GM21390 (cell line): ENCODE data around the gene FSTL4.
"Not testable (repeated sequence)": the region's sequence is repeated elsewhere in the genome, so short reads cannot be mapped to it uniquely, and the experiment has no call there.

Experiments
- ATAC-seq: cut with Tn5 transposase; IDR thresholded peaks from one replicate; pipeline ENCODE4 v1.9.1; 2021; ENCODE audit not compliant: unreplicated experiment

The FSTL4 gene

GRCh38 chr5:133459474-133460160 lies 152.7 kb downstream of the FSTL4 start:
- no peak for ATAC-seq

DNA sequence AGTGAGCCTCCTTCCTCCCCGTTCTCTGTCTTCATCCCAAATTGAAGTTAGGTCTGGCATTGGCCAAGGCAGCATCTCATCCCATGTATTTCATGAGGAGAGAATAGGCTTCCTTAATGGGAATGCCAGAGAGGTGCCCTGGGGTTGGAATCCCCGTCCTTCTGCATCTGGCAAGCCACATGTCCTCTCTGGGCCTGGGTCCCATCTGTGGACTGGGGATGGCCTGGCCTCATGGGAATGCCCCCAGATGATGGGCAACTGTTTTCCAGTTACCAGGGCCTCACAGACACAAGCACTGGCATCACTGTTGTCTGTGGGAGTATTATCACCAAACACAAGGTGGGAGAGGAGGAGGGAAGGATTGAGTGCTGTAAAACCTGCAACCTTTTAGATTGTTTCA lies 153.9 kb downstream of the FSTL4 start:
- no peak for ATAC-seq

GRCh38 chr5:133457439-133458355 lies 154.6 kb downstream of the FSTL4 start:
- ATAC-seq, result no peak

DNA sequence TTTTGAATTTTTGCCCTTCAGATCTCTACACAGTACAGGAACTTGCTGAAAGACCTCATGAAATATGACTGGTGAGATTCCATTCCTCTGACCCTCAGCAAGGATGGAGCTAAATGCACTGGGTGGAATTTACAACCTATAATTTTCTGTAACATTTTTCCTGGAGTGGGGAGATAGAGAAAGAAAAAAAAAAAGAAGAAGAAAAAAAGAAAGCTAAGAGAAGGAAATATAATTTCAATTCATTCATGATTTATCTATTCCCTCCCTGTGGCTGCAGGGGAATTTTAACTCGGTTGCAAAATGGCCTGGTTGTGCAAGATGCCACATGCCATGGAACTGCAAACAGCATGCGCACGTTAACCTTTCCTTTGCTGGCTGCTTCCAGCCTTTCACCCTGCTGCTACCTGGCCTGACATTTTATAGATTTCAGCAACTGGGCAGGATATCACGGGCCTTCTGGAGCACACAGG lies 155.4 kb downstream of the FSTL4 start:
- no peak for ATAC-seq

DNA sequence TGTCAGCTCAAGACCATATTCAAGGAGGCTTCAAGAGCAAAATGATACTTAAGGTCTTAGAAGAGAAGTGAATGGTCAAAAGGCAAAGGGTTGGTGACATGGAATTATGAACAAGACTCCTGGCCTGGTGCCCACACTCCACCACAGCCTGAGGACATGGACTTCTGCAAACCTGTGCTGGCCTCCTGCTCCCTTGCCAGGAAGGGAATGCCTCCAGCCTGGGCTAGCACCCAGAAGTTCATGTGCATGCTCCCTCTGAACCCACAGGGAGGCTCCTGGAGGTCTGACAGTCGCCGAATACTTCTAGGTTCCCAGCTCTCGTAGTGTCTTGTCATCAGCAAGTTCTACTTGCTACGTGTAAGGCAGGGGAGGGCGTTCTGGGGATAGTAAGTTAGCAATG lies 156.7 kb downstream of the FSTL4 start:
- no peak for ATAC-seq

DNA sequence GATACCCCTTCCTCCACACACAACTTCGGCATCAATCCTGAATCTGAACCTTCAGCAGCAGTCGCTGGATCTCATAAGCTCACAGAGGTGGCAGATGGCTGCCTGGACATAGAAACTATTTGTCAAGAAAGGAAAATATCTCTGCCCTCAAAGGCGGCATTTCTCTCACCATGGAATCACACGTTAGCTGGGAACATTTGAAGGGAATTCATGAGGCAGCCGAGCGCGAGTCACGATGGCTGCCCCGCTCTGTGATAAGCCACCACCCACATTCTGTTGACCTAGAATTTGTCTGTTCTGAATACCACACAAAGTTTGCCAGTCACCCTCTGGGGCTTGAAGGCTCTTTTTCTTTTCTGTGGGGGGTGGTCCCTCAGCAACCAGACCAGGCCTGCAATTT lies 157.9 kb downstream of the FSTL4 start:
- ATAC-seq, result no peak

DNA sequence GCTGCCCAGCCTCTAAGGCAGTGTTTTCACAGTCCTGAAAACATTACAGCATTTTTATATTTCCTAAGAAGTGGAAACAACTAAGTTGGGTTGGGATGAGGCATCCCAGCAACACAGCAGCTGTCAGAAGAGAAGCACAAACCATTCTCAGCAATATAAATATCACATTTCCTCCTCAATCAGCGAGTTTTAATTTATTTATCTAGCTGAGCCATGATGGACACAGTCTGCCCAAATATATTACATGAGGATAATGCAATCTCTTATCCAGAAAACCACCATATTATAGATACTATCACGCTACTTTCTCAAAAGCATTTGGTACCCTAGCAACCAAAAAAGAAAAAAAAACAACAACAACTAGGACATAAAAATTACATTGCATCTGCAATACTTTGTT lies 158.5 kb downstream of the FSTL4 start:
- no peak for ATAC-seq

DNA sequence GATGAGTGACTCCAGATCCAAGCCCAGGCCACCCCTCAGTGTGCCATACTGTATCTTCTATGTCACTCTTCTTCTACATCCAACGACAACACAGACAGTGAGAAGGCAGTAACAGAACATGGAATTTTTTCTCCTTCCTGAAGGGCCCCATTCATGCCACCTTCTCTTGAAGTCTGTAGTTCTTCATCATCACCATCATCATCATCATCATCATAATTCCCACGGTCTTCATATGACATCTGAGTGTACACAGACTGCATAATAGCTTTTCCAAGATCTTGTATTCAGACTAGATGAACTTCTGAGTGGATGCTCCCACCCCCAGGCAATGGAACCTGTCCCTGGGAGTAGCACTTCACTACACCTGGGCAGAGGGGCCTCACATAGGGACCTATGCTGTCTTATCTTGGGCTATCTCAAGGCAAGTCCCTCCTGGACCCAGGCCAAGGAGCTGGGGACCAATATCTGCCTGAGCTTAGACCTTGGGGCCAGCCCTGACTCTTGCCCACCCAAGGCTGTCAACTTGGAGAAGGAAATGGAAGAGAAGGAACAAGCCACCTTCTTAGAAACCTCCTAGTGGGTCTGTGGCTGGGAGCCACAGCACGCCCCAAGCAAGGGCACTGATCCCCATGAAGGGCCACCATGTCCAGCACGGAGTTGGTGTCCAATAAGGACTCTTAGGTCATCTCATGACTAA lies 159.1 kb downstream of the FSTL4 start:
- ATAC-seq, result no peak

GRCh38 chr5:133451926-133452325 lies 160.4 kb downstream of the FSTL4 start:
- ATAC-seq, result no peak

DNA sequence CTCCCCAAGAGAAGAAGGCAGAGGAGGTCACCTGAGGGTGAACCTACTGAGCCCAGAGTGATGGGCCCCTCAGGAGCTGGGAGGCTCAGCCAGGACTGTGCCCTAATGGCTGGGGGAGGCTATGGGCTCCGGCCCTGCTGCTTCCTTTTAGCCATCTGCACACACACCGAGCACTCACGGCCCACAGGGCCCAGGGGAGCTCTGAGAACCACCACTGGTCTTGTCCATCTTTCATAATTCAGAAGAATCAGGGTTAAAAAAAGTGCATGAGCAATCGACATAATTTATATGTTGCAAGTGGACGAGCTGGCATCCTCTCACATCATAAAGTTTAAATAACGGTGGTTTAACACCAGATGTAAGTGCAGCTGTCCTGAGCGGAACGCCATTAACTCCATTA lies 162.1 kb downstream of the FSTL4 start:
- ATAC-seq, result no peak

DNA sequence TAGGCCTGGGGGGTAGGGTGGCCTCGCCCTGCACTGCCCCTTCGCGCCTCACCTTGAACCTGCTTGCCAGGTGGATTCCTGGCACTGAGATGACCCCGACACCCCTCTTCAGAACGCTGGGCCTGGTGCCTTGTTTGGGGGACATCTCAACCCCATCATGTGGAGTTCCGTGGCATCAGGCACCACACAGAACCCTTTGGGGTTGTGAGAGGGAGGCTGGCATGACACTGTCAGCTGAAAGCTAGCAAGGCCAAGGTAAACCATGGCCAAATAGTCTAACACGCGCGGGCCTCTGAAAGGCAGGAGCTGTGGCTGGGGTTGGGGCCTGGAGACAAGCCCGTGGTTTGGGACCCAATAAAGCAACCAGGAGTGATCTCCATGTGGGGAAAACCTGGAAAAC lies 163.2 kb downstream of the FSTL4 start:
- no peak for ATAC-seq

- no peak for ATAC-seq
Observed at GRCh38 chr5:133446440-133446839, 165.9 kb downstream of the FSTL4 start.

- no peak for ATAC-seq
Observed at GRCh38 chr5:133445744-133446143, 166.6 kb downstream of the FSTL4 start.

DNA sequence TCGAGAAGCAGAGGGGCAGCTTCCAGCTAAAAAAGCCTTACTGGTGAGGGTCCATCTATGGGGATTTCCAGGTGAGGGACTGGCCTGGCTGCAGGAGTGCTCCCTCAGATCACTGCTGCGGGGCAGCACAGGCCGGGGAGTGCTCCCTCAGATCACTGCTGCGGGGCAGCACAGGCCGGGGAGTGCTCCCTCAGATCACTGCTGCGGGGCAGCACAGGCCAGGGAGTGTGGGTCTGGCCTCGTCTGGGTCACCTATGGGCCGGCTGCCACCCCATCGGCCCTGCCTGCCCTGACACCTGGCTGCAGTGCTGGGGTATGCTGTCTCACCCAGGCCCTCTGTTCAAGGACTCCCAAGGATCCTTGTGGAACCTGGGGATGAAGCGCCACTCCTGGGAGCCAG lies 167.1 kb downstream of the FSTL4 start:
- not testable (repeated sequence) for ATAC-seq

GRCh38 chr5:133444711-133445110 lies 167.6 kb downstream of the FSTL4 start:
- ATAC-seq, result no peak

GRCh38 chr5:133441166-133441815 lies 171.1 kb downstream of the FSTL4 start:
- no peak for ATAC-seq

DNA sequence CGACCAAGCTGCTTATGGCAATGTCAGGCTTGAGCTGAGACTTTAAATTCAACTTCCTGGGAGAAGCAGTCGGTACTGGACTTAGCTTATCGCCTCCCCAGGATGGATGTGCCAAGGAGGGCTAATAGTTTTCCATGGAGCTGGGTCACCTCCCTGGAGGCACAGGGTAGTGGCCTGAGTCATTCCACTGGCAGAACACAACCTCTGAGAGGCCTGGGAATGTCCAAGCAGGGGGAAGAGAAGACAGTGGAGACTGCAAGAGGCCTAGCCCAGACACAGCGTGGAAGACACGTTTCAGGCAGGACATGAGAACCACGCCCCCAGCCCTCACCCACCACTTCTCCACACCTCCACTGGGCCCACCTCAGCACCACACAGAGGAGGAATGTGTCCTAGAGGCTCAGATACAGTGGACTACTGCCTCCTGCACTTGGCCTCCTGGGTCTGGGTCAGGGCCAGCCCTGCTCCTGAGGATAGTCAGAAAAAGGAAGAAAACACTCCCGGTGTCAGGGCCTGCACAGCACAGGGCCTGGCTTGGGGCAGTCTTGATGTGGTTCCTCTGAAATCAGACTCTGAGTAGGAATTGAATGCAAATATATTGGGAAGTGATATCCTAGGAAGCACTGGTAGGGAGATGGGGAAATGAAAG lies 171.8 kb downstream of the FSTL4 start:
- no peak for ATAC-seq

DNA sequence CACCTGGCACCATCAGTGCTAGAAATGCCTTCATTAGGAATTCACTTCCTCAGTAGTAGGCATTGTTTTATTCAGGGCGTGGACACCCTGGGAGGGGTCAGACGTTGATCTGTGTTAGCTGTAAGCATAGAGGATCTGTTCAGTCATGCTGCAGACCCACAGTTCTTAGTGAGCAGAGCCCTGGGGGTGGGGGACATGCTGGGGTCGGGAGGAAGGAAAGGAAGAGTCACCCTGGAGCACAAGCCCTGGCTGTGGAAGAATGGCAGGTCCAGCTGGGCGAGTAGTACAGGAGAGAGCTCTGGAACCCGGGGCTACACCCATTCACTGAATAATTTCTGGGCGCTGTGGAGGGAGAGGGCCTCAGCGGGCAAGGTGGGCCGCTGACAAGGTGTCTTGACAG lies 172.5 kb downstream of the FSTL4 start:
- ATAC-seq, result no peak

GRCh38 chr5:133438487-133438886 lies 173.9 kb downstream of the FSTL4 start:
- ATAC-seq, result no peak

GRCh38 chr5:133434336-133434735 lies 178.0 kb downstream of the FSTL4 start:
- ATAC-seq, result no peak

DNA sequence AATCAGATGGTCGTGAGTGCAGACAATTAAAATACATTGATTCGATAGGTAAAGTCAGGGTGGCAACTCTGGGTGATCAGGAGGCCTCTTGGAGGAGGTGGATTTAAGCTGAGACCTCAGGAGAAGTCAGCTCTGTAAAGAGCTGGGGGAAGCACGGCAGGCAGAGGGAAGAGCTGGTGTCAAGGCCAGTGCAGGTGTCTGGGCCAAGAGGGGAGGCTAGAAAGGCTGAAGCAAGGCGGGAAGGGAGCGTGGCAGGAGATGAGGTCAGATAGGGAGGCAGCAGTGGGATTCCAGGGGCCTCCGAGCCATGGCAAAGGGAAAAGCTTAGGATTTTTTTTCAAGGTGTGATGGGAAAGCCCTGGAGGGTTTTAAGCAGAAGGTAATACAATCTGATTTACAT lies 178.7 kb downstream of the FSTL4 start:
- ATAC-seq, result no peak
